ENCODE measurements around the gene EIF6. TPM values are rescaled to one million over a fixed set of nuclear protein-coding genes. Genes with fewer than 3 reads are reported as not detected.

Gene EIF6
- total RNA-seq, 4 donors from 2014 or later, result 69.5 to 110 (median 86.8) TPM

DNA sequence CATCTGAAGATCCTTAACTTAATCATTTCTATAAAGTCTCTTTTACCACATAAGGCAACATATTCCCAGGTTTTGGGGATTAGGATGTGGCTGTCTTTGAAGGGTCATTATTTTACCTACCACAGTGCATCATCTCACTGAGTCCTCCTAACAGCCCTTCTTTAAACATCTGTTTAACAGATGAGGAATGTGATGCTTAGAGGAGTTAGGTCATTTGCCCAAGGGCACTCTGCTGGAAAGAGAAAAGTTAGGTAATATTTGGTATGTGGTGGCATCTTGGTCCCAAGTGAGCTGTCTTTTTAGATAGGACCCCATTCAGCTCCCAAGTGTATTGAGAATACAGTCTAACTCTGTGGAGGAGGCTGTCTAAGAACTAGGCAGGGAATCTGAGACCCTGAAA, 47.1 kb downstream of the EIF6 start:
- no peak for DNase-seq (ENCODE audit: low spot score in 2 of 2)
- H3K27me3 ChIP-seq, result no peaks in the 10 kb centered on the region

DNA sequence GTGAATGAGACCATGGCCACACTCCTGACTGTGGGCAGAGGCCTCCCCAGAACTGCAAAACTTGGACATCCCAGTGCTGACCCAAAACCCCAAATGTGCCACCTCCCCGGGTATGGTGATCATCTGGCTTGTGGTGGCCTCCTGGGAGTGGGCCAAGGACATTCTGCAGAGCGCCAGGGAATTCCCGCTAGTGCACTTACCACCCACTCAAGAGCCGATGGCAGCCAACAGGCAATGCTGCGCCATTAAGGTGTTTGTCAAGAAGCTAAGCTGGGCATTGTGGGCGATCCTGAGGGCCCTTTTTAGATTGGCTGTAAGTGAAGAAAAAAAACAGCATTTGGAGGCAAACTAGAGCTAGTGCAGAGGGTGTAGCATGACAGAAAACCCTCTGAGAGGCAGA, 48.7 kb downstream of the EIF6 start:
- WGBS, 2 donors, result 90 to 99% methylated on average over 5 to 6 of the region's 6 CpGs
- Histone ChIP-seq H3K27me3 (no peaks in the 10 kb centered on the region), H3K36me3 (peaks cover 0 to 48% (median 0%) of the 10 kb centered on the region in 3 donors), H3K4me1 (no peaks in the 10 kb centered on the region), H3K4me3 (no peak overlapping the region), H3K9me3 (no peaks in the 10 kb centered on the region), H3K27ac (no peak overlapping the region)
- DNase-seq (ENCODE audit: low spot score in 2 of 2), result no peak
- TF ChIP-seq, protein P1, sequence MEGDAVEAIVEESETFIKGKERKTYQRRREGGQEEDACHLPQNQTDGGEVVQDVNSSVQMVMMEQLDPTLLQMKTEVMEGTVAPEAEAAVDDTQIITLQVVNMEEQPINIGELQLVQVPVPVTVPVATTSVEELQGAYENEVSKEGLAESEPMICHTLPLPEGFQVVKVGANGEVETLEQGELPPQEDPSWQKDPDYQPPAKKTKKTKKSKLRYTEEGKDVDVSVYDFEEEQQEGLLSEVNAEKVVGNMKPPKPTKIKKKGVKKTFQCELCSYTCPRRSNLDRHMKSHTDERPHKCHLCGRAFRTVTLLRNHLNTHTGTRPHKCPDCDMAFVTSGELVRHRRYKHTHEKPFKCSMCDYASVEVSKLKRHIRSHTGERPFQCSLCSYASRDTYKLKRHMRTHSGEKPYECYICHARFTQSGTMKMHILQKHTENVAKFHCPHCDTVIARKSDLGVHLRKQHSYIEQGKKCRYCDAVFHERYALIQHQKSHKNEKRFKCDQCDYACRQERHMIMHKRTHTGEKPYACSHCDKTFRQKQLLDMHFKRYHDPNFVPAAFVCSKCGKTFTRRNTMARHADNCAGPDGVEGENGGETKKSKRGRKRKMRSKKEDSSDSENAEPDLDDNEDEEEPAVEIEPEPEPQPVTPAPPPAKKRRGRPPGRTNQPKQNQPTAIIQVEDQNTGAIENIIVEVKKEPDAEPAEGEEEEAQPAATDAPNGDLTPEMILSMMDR (IDR thresholded peaks at IDR 0.05), result no peak
- TF ChIP-seq POLR2A (IDR thresholded peaks at IDR 0.05), result no peak

More for the DNA sequence above, 47.1 kb downstream of the EIF6 start:
- TF ChIP-seq EP300 (IDR thresholded peaks at IDR 0.05) (no peak), POLR2A (IDR thresholded peaks at IDR 0.05) (no peak)
- TF ChIP-seq, protein P1 (IDR thresholded peaks at IDR 0.05), result no peak
- no peak overlapping the region for H3K4me3 ChIP-seq
- H3K27ac ChIP-seq, result no peak overlapping the region
- H3K9me3 ChIP-seq, result no peaks in the 10 kb centered on the region
- H3K4me1 ChIP-seq, result no peaks in the 10 kb centered on the region
- H3K36me3 ChIP-seq, result peaks cover 0 to 35% (median 0%) of the 10 kb centered on the region in 3 donors

DNA sequence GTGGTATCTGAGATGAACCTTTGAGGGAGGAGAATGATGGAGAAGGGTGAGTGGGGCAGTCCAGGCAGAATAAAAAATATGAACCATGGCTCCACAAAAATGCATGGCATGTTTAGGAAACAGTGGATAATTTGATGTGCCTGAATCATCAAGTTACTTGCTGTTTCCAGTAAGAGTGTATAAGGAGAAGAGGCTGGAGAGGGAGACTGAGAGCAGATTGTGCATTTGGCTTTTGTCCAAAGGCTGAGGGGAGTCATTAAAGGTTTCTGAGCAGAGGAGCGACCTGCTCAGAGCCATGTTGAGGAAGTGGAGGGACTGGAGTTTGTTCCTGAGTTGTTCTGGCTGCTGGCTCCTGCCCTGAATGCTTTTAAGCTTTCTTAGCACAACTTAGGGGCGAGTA, 52.0 kb downstream of the EIF6 start:
- TF ChIP-seq POLR2A (IDR thresholded peaks at IDR 0.05) (no peak), EP300 (IDR thresholded peaks at IDR 0.05) (no peak)
- TF ChIP-seq, protein P1 (IDR thresholded peaks at IDR 0.05), result no peak

More for the DNA sequence above, 52.0 kb downstream of the EIF6 start:
- Histone ChIP-seq H3K27me3 (peaks cover 0 to 4% of the 10 kb centered on the region in 2 donors), H3K4me3 (no peak overlapping the region), H3K4me1 (no peaks in the 10 kb centered on the region), H3K36me3 (peaks cover 0 to 47% (median 0%) of the 10 kb centered on the region in 3 donors), H3K9me3 (no peaks in the 10 kb centered on the region), H3K27ac (no peak overlapping the region)
- WGBS, 2 donors, result 61 to 64% methylated on average over 2 of the region's 2 CpGs
- DNase-seq (ENCODE audit: low spot score in 2 of 2), result no peak

Other genes starting within 250 kb of the EIF6 start
- gene TRPC4AP, start 192.0 kb downstream of the EIF6 start, total RNA-seq, result 100 to 1,000 TPM in 1 of 4 donors, 10 to 100 TPM in 3; 63.4 to 101 (median 76.4) TPM
- gene EDEM2, start 137.4 kb downstream of the EIF6 start, total RNA-seq, result 10 to 100 TPM; 19.6 to 29.7 (median 25.2) TPM
- 100 to 1,000 TPM in 2 of 4 donors, 10 to 100 TPM in 2; 40.9 to 132 (median 94.6) TPM for gene PROCR, start 112.7 kb downstream of the EIF6 start, total RNA-seq
- gene MMP24, start 58.1 kb downstream of the EIF6 start, total RNA-seq, result under 1 TPM in 3 of 4 donors, not detected in 1; 0.21 to 0.78 (median 0.66) TPM
- gene MMP24OS, start 6.7 kb downstream of the EIF6 start, total RNA-seq, result 10 to 100 TPM; 30.4 to 41.2 (median 34.4) TPM
- gene FAM83C, start 7.7 kb upstream of the EIF6 start, total RNA-seq, result not detected
- 10 to 100 TPM; 30.0 to 51.9 (median 41.3) TPM for gene UQCC1, start 127.2 kb upstream of the EIF6 start, total RNA-seq
- gene GDF5, start 153.5 kb upstream of the EIF6 start, total RNA-seq, result 1 to 10 TPM in 1 of 4 donors, under 1 TPM in 1, not detected in 2; 0.90 to 1.0 TPM
- gene CEP250, start 170.8 kb upstream of the EIF6 start, total RNA-seq, result 10 to 100 TPM; 12.5 to 41.1 (median 29.9) TPM
- gene C20orf173, start 244.9 kb upstream of the EIF6 start, total RNA-seq, result not detected

All from tibial nerve (tissue), 4 donors.